Astrocyte (in vitro differentiated cells and primary cell): ENCODE measurements around the gene SMG1.

Experiments
- EZH2 ChIP-seq: IDR thresholded peaks from 2 replicates; pipeline ENCODE4 v1.6.1; 2012; ENCODE audit warnings: mild to moderate bottlenecking, low read length, inconsistent platforms; ENCODE audit not compliant: insufficient read depth
- TF ChIP-seq, protein P1 (sequence below): IDR thresholded peaks from 2 replicates; pipeline ENCODE4 v1.5.1; 2011; ENCODE audit warnings: low read depth, mild to moderate bottlenecking, inconsistent platforms, low read length, moderate library complexity; ENCODE audit not compliant: insufficient read depth

- no peak for TF ChIP-seq EZH2
- TF ChIP-seq, protein P1, sequence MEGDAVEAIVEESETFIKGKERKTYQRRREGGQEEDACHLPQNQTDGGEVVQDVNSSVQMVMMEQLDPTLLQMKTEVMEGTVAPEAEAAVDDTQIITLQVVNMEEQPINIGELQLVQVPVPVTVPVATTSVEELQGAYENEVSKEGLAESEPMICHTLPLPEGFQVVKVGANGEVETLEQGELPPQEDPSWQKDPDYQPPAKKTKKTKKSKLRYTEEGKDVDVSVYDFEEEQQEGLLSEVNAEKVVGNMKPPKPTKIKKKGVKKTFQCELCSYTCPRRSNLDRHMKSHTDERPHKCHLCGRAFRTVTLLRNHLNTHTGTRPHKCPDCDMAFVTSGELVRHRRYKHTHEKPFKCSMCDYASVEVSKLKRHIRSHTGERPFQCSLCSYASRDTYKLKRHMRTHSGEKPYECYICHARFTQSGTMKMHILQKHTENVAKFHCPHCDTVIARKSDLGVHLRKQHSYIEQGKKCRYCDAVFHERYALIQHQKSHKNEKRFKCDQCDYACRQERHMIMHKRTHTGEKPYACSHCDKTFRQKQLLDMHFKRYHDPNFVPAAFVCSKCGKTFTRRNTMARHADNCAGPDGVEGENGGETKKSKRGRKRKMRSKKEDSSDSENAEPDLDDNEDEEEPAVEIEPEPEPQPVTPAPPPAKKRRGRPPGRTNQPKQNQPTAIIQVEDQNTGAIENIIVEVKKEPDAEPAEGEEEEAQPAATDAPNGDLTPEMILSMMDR = no peak
Measured at GRCh38 chr16:18804540-18804939, 121.7 kb downstream of the SMG1 start.
